Measurements from ENCODE around the gene ASCC1. TPM values are rescaled to one million over a fixed set of nuclear protein-coding genes. Genes with fewer than 3 reads are reported as not detected.

ASCC1 gene
- total RNA-seq, 4 donors from 2014 or later: 18.7 to 28.4 (median 24.7) TPM

DNA sequence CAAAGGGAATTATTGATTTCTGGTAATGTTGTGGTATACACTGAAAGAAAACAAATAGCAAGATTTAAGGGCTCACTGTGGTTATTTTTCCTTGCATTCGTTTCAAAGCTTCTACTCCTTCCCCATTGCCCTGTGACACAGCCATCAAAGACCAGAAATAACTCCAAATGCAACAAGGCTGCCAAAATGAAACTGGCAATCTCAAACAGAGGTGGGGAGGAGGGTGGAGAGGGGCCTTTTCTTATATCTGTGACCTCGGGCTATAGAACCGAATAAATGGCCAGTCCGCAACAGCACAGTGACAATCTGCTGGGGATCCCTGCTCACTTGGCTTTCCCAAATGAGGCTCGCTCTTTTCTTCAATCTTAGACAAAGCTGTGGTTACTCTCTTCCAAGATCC, 110.4 kb downstream of the ASCC1 start:
- TF ChIP-seq, protein P1, sequence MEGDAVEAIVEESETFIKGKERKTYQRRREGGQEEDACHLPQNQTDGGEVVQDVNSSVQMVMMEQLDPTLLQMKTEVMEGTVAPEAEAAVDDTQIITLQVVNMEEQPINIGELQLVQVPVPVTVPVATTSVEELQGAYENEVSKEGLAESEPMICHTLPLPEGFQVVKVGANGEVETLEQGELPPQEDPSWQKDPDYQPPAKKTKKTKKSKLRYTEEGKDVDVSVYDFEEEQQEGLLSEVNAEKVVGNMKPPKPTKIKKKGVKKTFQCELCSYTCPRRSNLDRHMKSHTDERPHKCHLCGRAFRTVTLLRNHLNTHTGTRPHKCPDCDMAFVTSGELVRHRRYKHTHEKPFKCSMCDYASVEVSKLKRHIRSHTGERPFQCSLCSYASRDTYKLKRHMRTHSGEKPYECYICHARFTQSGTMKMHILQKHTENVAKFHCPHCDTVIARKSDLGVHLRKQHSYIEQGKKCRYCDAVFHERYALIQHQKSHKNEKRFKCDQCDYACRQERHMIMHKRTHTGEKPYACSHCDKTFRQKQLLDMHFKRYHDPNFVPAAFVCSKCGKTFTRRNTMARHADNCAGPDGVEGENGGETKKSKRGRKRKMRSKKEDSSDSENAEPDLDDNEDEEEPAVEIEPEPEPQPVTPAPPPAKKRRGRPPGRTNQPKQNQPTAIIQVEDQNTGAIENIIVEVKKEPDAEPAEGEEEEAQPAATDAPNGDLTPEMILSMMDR (IDR thresholded peaks at IDR 0.05): no peak
- TF ChIP-seq POLR2A (IDR thresholded peaks at IDR 0.05): no peak
- intact Hi-C loops (cut with DNase I): no loop called here
- 90 to 96% methylated on average over 5 of the region's 5 CpGs for WGBS, 2 donors

DNA sequence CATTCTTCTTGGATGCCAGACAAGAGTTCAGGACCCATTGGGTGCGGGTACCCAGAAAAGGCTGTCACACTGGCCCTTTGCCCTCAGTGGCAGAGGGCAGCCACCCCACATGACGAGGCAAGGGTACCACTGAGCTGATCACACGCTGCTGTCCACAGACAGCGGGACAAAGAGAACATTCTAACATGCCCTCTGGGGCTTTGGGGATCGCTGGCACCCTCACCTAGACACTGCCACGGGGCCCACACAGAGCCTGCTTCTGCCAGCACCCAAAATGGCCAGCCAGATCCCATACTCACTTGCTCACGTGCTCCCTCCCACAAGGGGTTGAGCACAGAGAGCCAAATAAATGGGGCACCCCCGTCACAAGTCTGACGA, 111.0 kb downstream of the ASCC1 start:
- H3K27me3 ChIP-seq: no peaks in the 10 kb centered on the region
- TF ChIP-seq POLR2A (IDR thresholded peaks at IDR 0.05): no peak
- TF ChIP-seq, protein P1 (IDR thresholded peaks at IDR 0.05): no peak
- peaks cover 0 to 5% (median 0%) of the 10 kb centered on the region in 3 donors for H3K4me1 ChIP-seq
- 97 to 100% methylated on average over 3 to 4 of the region's 9 CpGs for WGBS, 2 donors
- no peaks in the 10 kb centered on the region for H3K9me3 ChIP-seq
- DNase-seq: no peak
- no peak overlapping the region for H3K27ac ChIP-seq
- H3K36me3 ChIP-seq: peaks cover 0 to 33% (median 0%) of the 10 kb centered on the region in 3 donors
- no peak overlapping the region for H3K4me3 ChIP-seq
- intact Hi-C loops (cut with DNase I): no loop called here

More for the DNA sequence above, 110.4 kb downstream of the ASCC1 start:
- no peaks in the 10 kb centered on the region for H3K27me3 ChIP-seq
- no peak overlapping the region for H3K4me3 ChIP-seq
- H3K27ac ChIP-seq: no peak overlapping the region
- H3K36me3 ChIP-seq: peaks cover 0 to 27% (median 0%) of the 10 kb centered on the region in 3 donors
- H3K9me3 ChIP-seq: no peaks in the 10 kb centered on the region
- DNase-seq: no peak
- H3K4me1 ChIP-seq: peaks cover 0 to 5% (median 0%) of the 10 kb centered on the region in 3 donors

GRCh38 chr10:72104472-72105097, 111.5 kb downstream of the ASCC1 start:
- intact Hi-C loops (cut with DNase I): no loop called here
- Histone ChIP-seq H3K9me3 (no peaks in the 10 kb centered on the region), H3K36me3 (peaks cover 0 to 33% (median 0%) of the 10 kb centered on the region in 3 donors), H3K27ac (no peak overlapping the region), H3K27me3 (no peaks in the 10 kb centered on the region), H3K4me1 (peaks cover 0 to 5% (median 0%) of the 10 kb centered on the region in 3 donors), H3K4me3 (no peak overlapping the region)
- 71 to 80% methylated on average over 7 to 8 of the region's 8 CpGs for WGBS, 2 donors
- DNase-seq: no peak
- TF ChIP-seq, protein P1 (IDR thresholded peaks at IDR 0.05): no peak
- no peak for TF ChIP-seq POLR2A (IDR thresholded peaks at IDR 0.05)

- intact Hi-C loops (cut with DNase I): no loop called here
- Histone ChIP-seq H3K36me3 (peaks cover 0 to 74% (median 3%) of the 10 kb centered on the region in 3 donors), H3K4me1 (peaks cover 0 to 2% (median 0%) of the 10 kb centered on the region in 3 donors), H3K9me3 (no peaks in the 10 kb centered on the region), H3K27me3 (no peaks in the 10 kb centered on the region), H3K27ac (no peak overlapping the region), H3K4me3 (no peak overlapping the region)
- TF ChIP-seq, protein P1 (IDR thresholded peaks at IDR 0.05): no peak
- TF ChIP-seq POLR2A (IDR thresholded peaks at IDR 0.05): no peak
- WGBS, 2 donors: 90 to 94% methylated on average over 8 to 10 of the region's 10 CpGs
- DNase-seq: no peak
These were observed 116.5 kb downstream of the ASCC1 start for GRCh38 chr10:72099600-72099921.

DNA sequence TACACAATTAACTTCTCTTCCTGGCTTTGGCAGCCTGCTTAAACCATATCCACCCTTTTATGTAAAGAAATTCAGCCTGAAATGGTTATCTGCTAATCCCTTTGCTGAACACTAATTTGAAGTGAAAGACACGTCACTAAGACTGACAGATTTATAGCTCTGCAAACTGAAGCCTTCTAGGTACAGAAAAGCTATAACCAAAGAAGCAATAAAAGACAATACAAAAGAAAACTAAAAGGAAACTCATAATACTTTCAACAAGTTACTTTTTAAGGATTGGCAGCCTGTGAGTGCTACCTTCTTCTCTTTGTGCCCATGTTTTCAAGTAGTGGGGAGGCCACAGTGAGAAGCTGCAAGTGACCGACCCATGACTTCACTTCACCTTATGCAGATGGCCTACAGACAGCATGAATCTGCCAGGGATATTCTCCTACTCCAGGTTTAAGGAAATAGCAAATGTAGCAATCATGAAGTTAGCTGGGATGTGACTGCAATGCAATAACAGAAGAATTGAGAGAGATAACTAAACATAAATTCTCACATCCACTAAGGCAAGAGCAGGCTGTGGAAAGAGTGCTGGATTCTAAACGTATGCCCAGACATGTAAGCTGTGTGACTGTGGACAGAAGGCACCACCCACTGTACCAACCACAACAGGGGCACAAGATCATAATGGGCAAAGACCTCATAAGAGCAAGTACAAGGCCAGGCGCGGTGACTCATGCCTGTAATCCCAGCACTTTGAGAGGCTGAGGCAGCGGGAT, 117.1 kb downstream of the ASCC1 start:
- H3K27ac ChIP-seq: no peak overlapping the region
- no peak for DNase-seq
- H3K4me3 ChIP-seq: no peak overlapping the region
- TF ChIP-seq POLR2A (IDR thresholded peaks at IDR 0.05): no peak
- TF ChIP-seq, protein P1 (IDR thresholded peaks at IDR 0.05): no peak
- no peaks in the 10 kb centered on the region for H3K9me3 ChIP-seq
- H3K4me1 ChIP-seq: no peaks in the 10 kb centered on the region
- no peaks in the 10 kb centered on the region for H3K27me3 ChIP-seq
- peaks cover 0 to 79% (median 3%) of the 10 kb centered on the region in 3 donors for H3K36me3 ChIP-seq
- intact Hi-C loops (cut with DNase I): no loop called here
- 87% methylated on average over 6 of the region's 6 CpGs for WGBS, 2 donors
